GM08714 (cell line): ENCODE results near the gene ZNF385C.

ENCODE experiments used
- H3K4me3 ChIP-seq: fragments of 200-500 bp; sonication (Bioruptor generic); 2 replicates; pipeline ENCODE4 v1.5.1; 2014; ENCODE audit warnings: mild to moderate bottlenecking, low read length, inconsistent platforms
- ZNF274 ChIP-seq: IDR thresholded peaks from 2 replicates; pipeline ENCODE4 v1.6.1; 2012; ENCODE audit warnings: mild to moderate bottlenecking, low read depth, low read length

Gene ZNF385C

GRCh38 chr17:42045719-42046118 lies 52.6 kb downstream of the ZNF385C start:
- TF ChIP-seq ZNF274: no peak
- no peak overlapping the region for H3K4me3 ChIP-seq

GRCh38 chr17:42042598-42043319 lies 55.5 kb downstream of the ZNF385C start:
- TF ChIP-seq ZNF274: no peak

GRCh38 chr17:42041619-42042018 lies 56.7 kb downstream of the ZNF385C start:
- TF ChIP-seq ZNF274: no peak
- H3K4me3 ChIP-seq: no peak overlapping the region

More at GRCh38 chr17:42042598-42043319, 55.5 kb downstream of the ZNF385C start:
- H3K4me3 ChIP-seq: no peak overlapping the region

DNA sequence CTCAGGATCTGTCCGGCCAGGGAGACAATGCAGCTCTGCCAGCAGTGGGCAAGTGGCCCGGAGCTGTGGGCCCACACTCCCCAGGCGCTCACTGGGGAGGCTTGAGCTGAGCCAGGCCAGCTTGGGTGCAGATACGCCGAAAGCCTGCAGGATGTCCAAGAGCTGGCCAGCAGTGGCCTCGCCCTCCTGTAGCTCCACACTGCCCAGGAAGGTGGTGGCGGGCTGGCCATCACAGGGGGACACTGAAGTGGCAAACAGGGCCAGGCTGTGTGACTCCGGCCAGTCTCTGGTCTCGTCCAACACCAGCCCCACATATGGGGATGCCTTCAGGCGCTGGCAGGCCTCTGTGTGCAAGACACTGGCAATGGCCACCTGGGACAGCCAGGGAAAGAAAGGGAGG lies 57.5 kb downstream of the ZNF385C start:
- TF ChIP-seq ZNF274: no peak
- H3K4me3 ChIP-seq: no peak overlapping the region

DNA sequence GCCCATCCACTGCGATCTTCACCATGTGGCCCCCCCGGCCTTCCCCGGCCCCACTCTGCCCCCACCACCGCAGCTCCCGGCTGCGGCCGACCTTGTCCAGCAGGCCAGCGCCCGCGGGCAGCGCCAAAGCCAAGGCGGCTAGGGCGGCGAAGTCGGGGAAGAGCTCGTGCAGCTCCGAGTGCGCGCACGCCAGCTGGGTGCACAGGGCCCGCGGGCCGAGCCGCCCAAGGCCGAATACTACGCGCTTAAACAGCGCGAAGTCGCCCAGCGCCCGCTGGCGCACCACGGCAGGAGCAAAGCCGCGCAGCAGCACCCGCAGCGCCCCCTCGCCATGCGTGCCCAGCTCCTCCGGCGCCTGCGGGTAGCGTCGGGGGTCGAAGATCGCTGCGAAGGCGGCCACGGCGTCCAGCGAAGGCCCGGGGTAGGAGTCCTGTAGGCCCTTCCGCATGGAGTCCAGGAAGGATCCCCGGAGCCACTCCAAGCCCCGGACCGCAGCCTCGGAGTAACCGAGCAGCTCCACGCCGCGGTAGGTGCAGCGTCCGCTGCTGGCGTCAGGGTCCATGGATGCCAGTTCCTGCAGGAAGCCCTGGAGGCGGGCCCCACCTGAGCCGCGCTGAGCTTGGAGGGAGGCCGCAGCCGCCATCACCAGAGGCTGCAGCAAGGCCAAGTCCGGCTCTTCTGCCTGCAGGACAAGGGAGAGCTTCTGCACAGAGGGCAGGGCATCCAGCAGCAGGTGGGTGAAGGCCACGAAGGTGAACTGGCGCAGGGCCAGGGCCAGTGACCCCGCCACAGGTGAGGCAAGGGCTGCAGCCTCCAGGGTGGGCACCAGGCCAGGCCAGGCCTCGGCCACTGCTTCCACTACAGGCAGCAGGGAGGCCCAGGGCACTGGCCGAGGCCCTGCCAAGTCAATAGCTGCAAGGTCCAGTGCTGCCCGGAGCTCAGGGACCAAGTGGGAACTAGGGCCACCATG lies 58.2 kb downstream of the ZNF385C start:
- H3K4me3 ChIP-seq: no peak overlapping the region
- TF ChIP-seq ZNF274: no peak

DNA sequence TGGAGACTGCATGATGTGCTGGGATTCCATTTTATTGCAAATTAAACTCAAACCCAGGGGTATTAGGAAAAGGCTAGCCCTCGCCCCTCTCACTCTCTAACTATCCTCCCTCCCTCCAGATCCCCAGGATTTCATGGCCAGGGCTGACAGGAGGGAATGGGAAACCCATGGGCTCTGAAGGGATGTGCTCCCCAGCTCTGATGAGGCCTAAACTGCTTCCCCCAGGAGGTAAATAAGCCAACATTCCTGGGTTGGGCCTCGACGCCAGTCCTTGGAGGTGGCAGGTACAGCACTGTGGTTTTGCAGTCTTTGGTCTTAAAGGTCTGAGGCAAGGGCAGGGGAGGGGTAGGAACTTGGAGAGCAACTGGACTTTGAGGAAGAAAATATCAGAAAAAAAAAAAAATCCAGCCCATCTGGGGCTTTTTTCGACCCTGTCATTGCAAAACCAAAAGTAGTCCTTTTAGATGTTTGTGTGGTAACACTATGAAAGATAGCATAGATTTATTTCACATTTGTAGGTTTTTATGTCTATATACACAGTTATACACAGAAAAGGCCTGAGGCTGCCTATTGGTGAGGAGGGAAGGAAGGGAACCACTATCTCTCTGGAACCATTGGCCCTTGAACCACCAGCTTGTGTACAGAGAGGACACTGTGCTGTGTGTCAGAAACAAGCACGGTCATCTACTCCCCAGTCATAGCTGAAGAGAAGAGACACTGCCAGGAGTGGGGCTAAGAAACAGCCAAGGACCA lies 59.9 kb downstream of the ZNF385C start:
- no peak for TF ChIP-seq ZNF274

GRCh38 chr17:42034059-42034458 lies 64.2 kb downstream of the ZNF385C start:
- H3K4me3 ChIP-seq: no peak overlapping the region
- no peak for TF ChIP-seq ZNF274

More for the DNA sequence above, 59.9 kb downstream of the ZNF385C start:
- H3K4me3 ChIP-seq: no peak overlapping the region

GRCh38 chr17:42031584-42031983 lies 66.7 kb downstream of the ZNF385C start:
- no peak for TF ChIP-seq ZNF274
- H3K4me3 ChIP-seq: no peak overlapping the region

- no peak for TF ChIP-seq ZNF274
- H3K4me3 ChIP-seq: no peak overlapping the region
Measured at GRCh38 chr17:42028791-42029127, 69.5 kb downstream of the ZNF385C start.

DNA sequence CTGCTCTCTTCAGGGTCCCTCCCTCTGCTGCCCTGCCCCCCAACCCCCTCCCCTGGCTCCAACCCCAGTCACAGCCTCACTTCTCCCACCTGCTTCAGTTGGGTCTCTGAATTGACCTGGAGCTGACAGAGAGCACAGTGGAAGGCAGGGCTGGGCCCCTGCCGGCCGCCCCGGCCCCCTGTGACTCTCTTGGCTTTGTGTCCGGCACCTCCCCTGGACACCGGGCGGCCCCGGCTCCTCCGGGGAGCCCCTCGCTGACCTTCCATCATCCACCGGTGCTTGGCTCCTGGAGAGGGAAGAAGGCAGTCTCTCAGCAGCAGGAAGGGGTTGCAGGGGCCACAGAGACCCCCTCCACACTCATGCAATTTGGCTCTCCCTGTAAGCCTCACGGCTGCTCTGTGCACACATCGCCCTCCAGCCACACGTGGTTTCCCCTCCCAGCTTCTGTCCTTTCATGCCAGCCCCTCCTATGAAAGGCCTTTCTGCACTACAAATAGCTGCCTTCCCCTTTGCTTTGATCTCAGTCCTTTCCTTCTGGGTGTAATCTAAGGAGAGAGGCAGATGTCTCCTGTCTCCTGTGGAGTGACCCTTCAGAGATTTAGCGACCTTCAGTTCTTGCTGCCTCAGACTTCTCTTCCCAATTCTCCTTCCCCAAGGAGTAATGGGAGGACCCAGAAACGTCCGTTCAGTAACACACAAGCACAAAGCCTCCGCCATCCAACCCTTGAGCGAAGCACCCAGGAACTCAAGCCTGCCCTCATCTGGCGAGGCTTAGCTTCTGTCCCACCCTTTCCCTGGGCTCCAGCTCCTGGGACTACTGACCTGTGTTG lies 70.1 kb downstream of the ZNF385C start:
- TF ChIP-seq ZNF274: no peak
- H3K4me3 ChIP-seq: no peak overlapping the region

DNA sequence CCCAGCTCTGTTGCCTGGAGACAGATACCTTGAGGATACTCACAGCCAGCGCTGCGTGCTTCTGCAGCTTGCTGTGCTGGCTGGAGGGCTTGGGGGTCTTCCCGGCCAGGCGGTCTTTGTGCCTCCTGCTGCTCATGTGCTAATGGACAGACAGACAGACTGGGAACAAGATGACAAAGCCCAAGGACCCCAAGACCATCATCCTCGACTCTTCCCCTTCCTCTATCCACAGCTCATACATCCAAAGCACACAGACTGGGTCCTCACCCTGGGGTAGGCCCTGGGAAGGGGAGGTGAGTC lies 70.7 kb downstream of the ZNF385C start:
- no peak for TF ChIP-seq ZNF274
- no peak overlapping the region for H3K4me3 ChIP-seq

- TF ChIP-seq ZNF274: no peak
Measured at GRCh38 chr17:42026857-42027589, 71.2 kb downstream of the ZNF385C start.

DNA sequence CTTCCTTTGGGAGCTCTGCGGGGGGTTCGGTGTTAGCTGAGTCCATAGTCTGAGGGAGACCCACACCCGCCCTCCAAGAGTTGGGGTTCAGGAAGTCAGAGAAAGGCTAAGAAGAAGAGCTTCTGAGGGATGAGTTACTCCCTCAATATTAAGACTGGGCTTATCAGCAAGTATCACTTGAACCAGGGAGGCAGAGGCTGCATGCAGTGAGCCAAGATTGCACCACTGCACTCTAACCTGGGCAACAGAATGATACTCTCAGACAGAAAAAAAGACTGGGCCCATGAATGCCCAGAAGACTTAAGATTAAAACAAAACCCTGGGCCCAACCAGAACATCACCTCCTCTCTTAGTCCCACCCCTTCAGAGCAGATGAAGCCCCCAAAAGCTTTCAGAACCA lies 72.3 kb downstream of the ZNF385C start:
- no peak overlapping the region for H3K4me3 ChIP-seq
- no peak for TF ChIP-seq ZNF274

More at GRCh38 chr17:42026857-42027589, 71.2 kb downstream of the ZNF385C start:
- no peak overlapping the region for H3K4me3 ChIP-seq
